ENCODE data around the gene SRC. TPM values are rescaled to one million over a fixed set of nuclear protein-coding genes. Genes with fewer than 3 reads are reported as not detected.
A peak's percentile ranks its signal among the peaks of the same experiment; 100 is the strongest.

Gene SRC
- total RNA-seq, 1 donor from 2014 or later: 7.8 TPM

DNA sequence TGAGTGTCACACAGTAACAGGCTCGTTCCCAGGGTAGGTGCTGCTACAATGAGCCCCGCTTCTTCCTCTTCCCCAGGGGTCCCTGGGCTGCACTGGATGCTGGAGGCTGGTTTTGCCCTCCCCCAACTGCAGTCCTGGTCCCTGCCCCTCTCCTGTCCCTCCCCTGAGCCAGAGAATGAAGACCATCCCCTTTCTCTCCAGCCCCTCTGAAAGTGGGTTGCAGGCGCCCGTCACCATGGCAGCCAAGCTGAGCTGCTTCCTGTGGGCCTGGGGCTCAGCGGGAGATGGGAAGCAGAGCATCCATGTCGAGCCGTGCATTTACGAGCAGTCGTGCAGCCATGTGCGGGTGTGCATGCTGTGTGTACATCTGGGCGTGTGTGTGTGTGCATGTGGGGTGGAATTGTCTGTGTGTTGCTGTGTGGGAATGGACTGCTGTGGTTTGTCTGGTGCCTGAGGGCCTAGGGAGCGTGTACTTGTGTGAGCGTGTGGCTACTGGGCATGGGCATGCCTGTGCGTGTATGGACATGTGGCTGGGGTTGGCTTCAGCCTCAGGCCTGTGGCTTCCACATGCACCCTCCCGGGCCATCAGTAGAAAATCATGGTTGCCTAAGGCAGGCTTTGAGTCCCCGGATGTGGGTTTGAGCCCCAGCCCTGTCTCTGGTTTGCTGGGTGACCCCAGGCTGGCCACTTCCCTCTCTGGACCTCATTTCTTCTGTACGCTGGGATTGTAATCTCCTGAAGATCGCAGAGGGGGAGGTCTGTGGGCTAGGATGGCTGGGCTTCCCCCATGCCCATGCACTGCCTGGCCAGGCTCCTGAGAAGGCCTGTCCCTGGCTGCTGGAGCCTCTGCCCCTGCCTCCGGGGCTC is 48.8 kb downstream of the SRC start:
- H3K4me3 ChIP-seq (ENCODE audit: low read length in 3 of 3): no peak overlapping the region
- peaks cover 3 to 44% (median 25%) of the 10 kb centered on the region in 3 donors for H3K27me3 ChIP-seq (ENCODE audit: control insufficient read depth in 3 of 3, insufficient read depth in 3 of 3, low read length in 3 of 3)
- peaks cover 0 to 4% (median 2%) of the 10 kb centered on the region in 3 donors for H3K4me1 ChIP-seq (ENCODE audit: control insufficient read depth in 3 of 3, insufficient read depth in 3 of 3, low read length in 3 of 3)
- H3K36me3 ChIP-seq (ENCODE audit: control insufficient read depth in 3 of 3, insufficient read depth in 3 of 3, low read length in 3 of 3): peaks cover 0 to 6% (median 2%) of the 10 kb centered on the region in 3 donors
- no peak overlapping the region for H3K9ac ChIP-seq (ENCODE audit: low read depth in 1 of 3, low read length in 3 of 3)
- no peaks in the 10 kb centered on the region for H3K9me3 ChIP-seq (ENCODE audit: control insufficient read depth in 3 of 3, low read length in 3 of 3)
- no peak overlapping the region for H3K27ac ChIP-seq (ENCODE audit: low read depth, low read length)

GRCh38 chr20:37395410-37395797 is 49.5 kb downstream of the SRC start:
- Histone ChIP-seq H3K9me3 (ENCODE audit: control insufficient read depth in 3 of 3, low read length in 3 of 3) (no peaks in the 10 kb centered on the region), H3K4me1 (ENCODE audit: control insufficient read depth in 3 of 3, insufficient read depth in 3 of 3, low read length in 3 of 3) (peaks cover 0 to 4% (median 2%) of the 10 kb centered on the region in 3 donors), H3K9ac (ENCODE audit: low read depth in 1 of 3, low read length in 3 of 3) (no peak overlapping the region), H3K4me3 (ENCODE audit: low read length in 3 of 3) (no peak overlapping the region), H3K36me3 (ENCODE audit: control insufficient read depth in 3 of 3, insufficient read depth in 3 of 3, low read length in 3 of 3) (peaks cover 0 to 6% (median 0%) of the 10 kb centered on the region in 3 donors), H3K27ac (ENCODE audit: low read depth, low read length) (no peak overlapping the region), H3K27me3 (ENCODE audit: control insufficient read depth in 3 of 3, insufficient read depth in 3 of 3, low read length in 3 of 3) (peaks cover 3 to 44% (median 25%) of the 10 kb centered on the region in 3 donors)

DNA sequence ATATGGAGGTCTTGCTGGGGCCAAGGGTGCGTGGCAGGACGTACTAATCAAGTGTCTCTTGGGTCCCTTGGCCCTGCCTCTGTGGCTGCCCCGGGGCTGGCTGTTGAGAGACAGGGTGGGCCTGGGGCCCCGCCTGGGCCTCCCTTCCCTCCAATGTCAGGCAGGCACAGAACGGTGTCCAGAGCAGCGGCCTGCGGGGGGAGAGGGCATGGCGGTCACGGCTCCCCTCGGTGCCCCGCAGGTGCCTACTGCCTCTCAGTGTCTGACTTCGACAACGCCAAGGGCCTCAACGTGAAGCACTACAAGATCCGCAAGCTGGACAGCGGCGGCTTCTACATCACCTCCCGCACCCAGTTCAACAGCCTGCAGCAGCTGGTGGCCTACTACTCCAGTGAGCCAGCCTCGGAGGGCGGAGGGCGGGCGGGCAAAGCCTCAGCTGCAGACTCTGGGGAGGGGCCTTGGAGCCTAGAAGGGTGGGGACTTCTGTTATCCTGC is 50.0 kb downstream of the SRC start:
- Histone ChIP-seq H3K4me1 (ENCODE audit: control insufficient read depth in 3 of 3, insufficient read depth in 3 of 3, low read length in 3 of 3) (peaks cover 0 to 4% (median 2%) of the 10 kb centered on the region in 3 donors), H3K9me3 (ENCODE audit: control insufficient read depth in 3 of 3, low read length in 3 of 3) (no peaks in the 10 kb centered on the region), H3K27ac (ENCODE audit: low read depth, low read length) (no peak overlapping the region), H3K27me3 (ENCODE audit: control insufficient read depth in 3 of 3, insufficient read depth in 3 of 3, low read length in 3 of 3) (peaks cover 3 to 44% (median 25%) of the 10 kb centered on the region in 3 donors), H3K9ac (ENCODE audit: low read depth in 1 of 3, low read length in 3 of 3) (no peak overlapping the region), H3K36me3 (ENCODE audit: control insufficient read depth in 3 of 3, insufficient read depth in 3 of 3, low read length in 3 of 3) (peaks cover 0 to 6% (median 0%) of the 10 kb centered on the region in 3 donors), H3K4me3 (ENCODE audit: low read length in 3 of 3) (no peak overlapping the region)

DNA sequence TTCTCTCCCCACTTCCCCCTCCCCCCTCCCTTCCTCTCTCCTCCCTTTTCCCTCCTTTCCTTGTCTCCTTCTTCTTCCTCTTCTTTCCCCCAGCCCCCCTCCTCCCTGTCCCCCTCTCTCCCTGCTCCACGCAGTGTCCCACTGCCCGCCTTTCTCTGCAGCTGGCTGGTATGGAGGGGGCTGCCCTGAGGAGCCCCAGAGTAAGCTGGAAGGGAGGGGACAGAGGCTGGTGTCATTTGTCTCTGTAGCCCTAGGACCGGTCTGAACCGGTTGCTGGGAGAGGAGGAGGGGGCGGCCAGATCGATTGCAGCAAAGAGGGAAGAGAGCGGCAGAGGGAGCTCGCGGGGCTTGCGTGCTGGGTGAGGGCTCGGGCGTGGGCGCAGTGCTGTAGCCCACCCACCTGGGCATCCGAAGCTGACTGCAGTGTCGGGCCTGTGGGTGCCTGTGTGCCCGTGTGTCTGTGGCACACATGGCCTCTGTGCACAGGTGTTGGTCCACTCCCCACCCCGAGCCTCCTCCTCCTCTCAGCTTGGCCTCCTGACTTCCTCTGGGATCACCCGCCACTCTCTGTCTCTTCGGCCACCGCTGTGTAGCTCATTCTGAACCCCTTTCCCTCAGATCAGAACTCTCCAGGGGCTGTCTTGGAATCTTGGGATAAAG is 50.6 kb downstream of the SRC start:
- Histone ChIP-seq H3K36me3 (ENCODE audit: control insufficient read depth in 3 of 3, insufficient read depth in 3 of 3, low read length in 3 of 3) (peaks cover 0 to 6% (median 0%) of the 10 kb centered on the region in 3 donors), H3K27me3 (ENCODE audit: control insufficient read depth in 3 of 3, insufficient read depth in 3 of 3, low read length in 3 of 3) (peaks cover 3 to 44% (median 25%) of the 10 kb centered on the region in 3 donors), H3K27ac (ENCODE audit: low read depth, low read length) (no peak overlapping the region), H3K9me3 (ENCODE audit: control insufficient read depth in 3 of 3, low read length in 3 of 3) (no peaks in the 10 kb centered on the region), H3K9ac (ENCODE audit: low read depth in 1 of 3, low read length in 3 of 3) (no peak overlapping the region), H3K4me1 (ENCODE audit: control insufficient read depth in 3 of 3, insufficient read depth in 3 of 3, low read length in 3 of 3) (peaks cover 0 to 4% (median 2%) of the 10 kb centered on the region in 3 donors), H3K4me3 (ENCODE audit: low read length in 3 of 3) (no peak overlapping the region)

DNA sequence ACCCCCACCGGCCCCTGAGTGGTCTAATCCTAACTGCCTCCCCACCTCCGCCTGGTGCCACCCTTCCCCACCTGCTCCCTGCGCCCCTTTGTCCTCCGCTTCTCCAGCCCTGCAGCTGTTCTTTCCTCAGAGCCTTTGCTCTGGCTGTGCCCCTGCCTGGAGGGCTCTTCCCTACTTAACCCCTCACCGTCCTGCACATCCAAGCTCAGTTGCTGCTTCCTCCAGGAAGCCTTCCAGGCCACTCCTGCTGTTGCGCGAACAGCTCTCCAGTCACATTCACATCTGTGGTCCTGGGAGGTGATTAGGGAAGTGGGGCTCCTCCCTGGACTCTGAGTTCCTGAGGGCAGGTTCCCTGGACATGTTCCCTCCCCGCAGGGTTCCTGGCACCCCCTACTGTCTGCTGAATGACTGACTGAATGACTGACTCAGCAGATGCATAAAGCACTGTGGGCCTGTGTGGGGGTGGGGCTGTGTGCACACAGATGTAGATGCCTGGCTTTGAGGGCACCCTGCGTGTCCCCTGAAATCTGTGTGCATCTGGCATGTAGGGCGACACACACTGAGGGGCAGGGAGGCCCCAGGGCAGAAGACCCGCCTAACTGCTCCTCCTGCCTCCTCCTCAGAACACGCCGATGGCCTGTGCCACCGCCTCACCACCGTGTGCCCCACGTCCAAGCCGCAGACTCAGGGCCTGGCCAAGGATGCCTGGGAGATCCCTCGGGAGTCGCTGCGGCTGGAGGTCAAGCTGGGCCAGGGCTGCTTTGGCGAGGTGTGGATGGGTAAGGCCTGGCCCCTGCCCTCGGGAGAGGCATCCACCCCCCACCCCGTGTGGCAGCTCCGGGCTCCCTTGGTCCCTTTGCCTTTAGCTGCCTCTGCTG is 51.4 kb downstream of the SRC start:
- H3K27ac ChIP-seq (ENCODE audit: low read depth, low read length): no peak overlapping the region
- no peaks in the 10 kb centered on the region for H3K9me3 ChIP-seq (ENCODE audit: control insufficient read depth in 3 of 3, low read length in 3 of 3)
- peaks cover 0 to 6% (median 0%) of the 10 kb centered on the region in 3 donors for H3K36me3 ChIP-seq (ENCODE audit: control insufficient read depth in 3 of 3, insufficient read depth in 3 of 3, low read length in 3 of 3)
- peaks cover 0 to 4% (median 2%) of the 10 kb centered on the region in 3 donors for H3K4me1 ChIP-seq (ENCODE audit: control insufficient read depth in 3 of 3, insufficient read depth in 3 of 3, low read length in 3 of 3)
- H3K27me3 ChIP-seq (ENCODE audit: control insufficient read depth in 3 of 3, insufficient read depth in 3 of 3, low read length in 3 of 3): peaks cover 3 to 44% (median 25%) of the 10 kb centered on the region in 3 donors
- peak overlapping the region in 1 of 3 donors; percentile 16 for H3K9ac ChIP-seq (ENCODE audit: low read depth in 1 of 3, low read length in 3 of 3)
- no peak overlapping the region for H3K4me3 ChIP-seq (ENCODE audit: low read length in 3 of 3)

DNA sequence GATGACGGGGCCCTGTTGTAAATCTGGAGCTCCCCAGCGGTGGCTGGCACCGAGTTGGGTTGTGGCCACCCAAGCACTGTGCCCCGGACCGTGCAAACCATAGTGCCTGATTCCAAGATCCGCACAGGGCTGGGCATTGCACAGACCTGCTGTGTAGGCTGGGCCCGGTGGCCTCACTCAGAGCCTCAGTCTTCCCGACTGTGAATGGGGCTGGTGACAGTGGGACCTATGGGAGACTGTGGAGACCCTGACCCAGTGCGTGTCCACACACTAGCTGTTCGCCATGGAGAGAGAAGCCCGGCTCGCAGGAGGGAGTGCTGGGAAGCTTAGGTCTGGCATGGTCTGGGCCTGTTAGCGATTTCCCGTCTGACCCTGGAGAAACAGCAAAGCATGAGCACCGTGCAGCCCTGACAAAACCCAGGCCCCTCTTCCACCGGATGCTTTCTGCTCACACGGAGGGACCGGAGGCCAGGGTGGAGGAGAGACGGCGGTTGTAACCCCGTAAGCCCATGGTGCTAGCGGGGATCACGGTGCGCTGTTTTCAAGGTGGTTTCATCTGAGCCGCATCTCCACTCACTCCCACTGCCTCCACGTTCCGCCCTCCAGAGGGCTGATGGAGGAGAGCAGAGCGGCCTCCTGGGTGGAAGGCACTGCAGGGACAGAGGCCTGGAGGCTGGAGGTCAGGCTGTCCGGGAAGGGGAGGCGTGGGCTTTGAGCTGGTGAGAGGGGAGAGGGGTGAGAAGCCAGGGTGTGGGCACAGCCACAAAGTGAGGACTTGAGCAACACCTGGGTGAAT is 52.2 kb downstream of the SRC start:
- H3K9ac ChIP-seq (ENCODE audit: low read depth in 1 of 3, low read length in 3 of 3): no peak overlapping the region
- H3K36me3 ChIP-seq (ENCODE audit: control insufficient read depth in 3 of 3, insufficient read depth in 3 of 3, low read length in 3 of 3): peaks cover 0 to 6% (median 2%) of the 10 kb centered on the region in 3 donors
- no peak overlapping the region for H3K27ac ChIP-seq (ENCODE audit: low read depth, low read length)
- no peak overlapping the region for H3K4me3 ChIP-seq (ENCODE audit: low read length in 3 of 3)
- peaks cover 3 to 44% (median 25%) of the 10 kb centered on the region in 3 donors for H3K27me3 ChIP-seq (ENCODE audit: control insufficient read depth in 3 of 3, insufficient read depth in 3 of 3, low read length in 3 of 3)
- no peaks in the 10 kb centered on the region for H3K9me3 ChIP-seq (ENCODE audit: control insufficient read depth in 3 of 3, low read length in 3 of 3)
- peaks cover 0 to 4% (median 2%) of the 10 kb centered on the region in 3 donors for H3K4me1 ChIP-seq (ENCODE audit: control insufficient read depth in 3 of 3, insufficient read depth in 3 of 3, low read length in 3 of 3)

DNA sequence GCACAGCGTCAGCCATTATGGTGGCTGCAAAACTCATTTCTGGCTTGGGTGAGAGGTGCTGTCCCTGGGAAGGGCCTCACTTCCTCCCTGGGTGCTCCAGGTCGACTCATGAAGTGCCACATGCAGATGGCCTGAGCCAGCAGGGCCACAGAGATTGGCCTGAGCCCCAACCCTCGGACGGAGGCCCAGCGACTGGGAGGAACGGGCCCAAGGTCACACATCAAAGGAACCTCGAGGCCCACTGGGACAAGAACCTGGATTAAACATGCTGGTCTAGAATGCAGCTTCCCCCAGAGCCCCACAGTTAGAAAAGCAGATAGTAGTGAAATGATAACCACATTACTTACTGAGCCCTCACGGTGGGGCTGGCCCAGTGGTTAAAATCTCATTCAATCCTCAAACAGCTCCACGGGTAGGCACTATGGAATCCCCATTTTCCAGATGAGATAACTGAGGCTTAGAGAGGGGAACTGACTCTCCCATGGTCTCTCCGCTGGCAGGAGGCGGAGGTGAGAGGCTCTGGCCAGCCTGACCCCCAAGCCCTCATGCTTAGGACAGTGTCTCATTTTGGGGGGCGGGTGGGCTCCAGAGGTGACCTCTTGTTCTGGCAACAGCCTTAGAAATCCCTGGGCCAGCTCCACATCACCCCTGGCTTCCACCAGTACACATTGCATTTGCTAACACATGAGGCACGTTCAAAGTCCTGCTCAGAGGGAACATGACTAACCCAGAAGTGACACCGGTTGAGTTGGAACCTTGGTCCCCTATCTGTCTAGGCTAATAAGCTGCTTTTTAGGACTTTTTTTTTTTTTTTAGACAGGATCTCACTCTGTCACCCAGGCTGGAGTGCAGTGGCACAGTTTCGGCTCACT is 53.0 kb downstream of the SRC start:
- peaks cover 0 to 6% (median 2%) of the 10 kb centered on the region in 3 donors for H3K36me3 ChIP-seq (ENCODE audit: control insufficient read depth in 3 of 3, insufficient read depth in 3 of 3, low read length in 3 of 3)
- no peaks in the 10 kb centered on the region for H3K9me3 ChIP-seq (ENCODE audit: control insufficient read depth in 3 of 3, low read length in 3 of 3)
- H3K27ac ChIP-seq (ENCODE audit: low read depth, low read length): no peak overlapping the region
- H3K4me1 ChIP-seq (ENCODE audit: control insufficient read depth in 3 of 3, insufficient read depth in 3 of 3, low read length in 3 of 3): peaks cover 0 to 4% (median 2%) of the 10 kb centered on the region in 3 donors
- H3K4me3 ChIP-seq (ENCODE audit: low read length in 3 of 3): no peak overlapping the region
- H3K27me3 ChIP-seq (ENCODE audit: control insufficient read depth in 3 of 3, insufficient read depth in 3 of 3, low read length in 3 of 3): peaks cover 3 to 42% (median 18%) of the 10 kb centered on the region in 3 donors
- no peak overlapping the region for H3K9ac ChIP-seq (ENCODE audit: low read depth in 1 of 3, low read length in 3 of 3)

- Histone ChIP-seq H3K9ac (ENCODE audit: low read depth in 1 of 3, low read length in 3 of 3) (no peak overlapping the region), H3K27ac (ENCODE audit: low read depth, low read length) (no peak overlapping the region), H3K4me1 (ENCODE audit: control insufficient read depth in 3 of 3, insufficient read depth in 3 of 3, low read length in 3 of 3) (peaks cover 2 to 4% (median 4%) of the 10 kb centered on the region in 3 donors), H3K4me3 (ENCODE audit: low read length in 3 of 3) (no peak overlapping the region), H3K27me3 (ENCODE audit: control insufficient read depth in 3 of 3, insufficient read depth in 3 of 3, low read length in 3 of 3) (peaks cover 5 to 24% (median 5%) of the 10 kb centered on the region in 3 donors), H3K9me3 (ENCODE audit: control insufficient read depth in 3 of 3, low read length in 3 of 3) (no peaks in the 10 kb centered on the region), H3K36me3 (ENCODE audit: control insufficient read depth in 3 of 3, insufficient read depth in 3 of 3, low read length in 3 of 3) (peaks cover 0 to 4% (median 2%) of the 10 kb centered on the region in 3 donors)
These were observed 55.5 kb downstream of the SRC start for GRCh38 chr20:37401282-37401929.

All from skeletal muscle tissue (tissue), 4 donors.